Chondrocyte (in vitro differentiated cells): ENCODE measurements around the gene PJA2. TPM values are rescaled to one million over a fixed set of nuclear protein-coding genes. Genes with fewer than 3 reads are reported as not detected.
A peak's percentile ranks its signal among the peaks of the same experiment; 100 is the strongest.

Experiments used
- DNase-seq: peaks from one replicate; pipeline ENCODE4 v3.0.0; 2021; ENCODE audit warnings: mixed read lengths, low spot score
- H3K27ac Mint-ChIP-seq: one replicate; pipeline ENCODE4 v1.8.0; 2021; ENCODE audit warnings: mild to moderate bottlenecking, moderate library complexity, mixed read lengths; ENCODE audit not compliant: unreplicated experiment
- H3K27me3 Mint-ChIP-seq: 2 replicates; pipeline ENCODE4 v1.8.0; 2021; ENCODE audit warnings: low read depth, mixed read lengths
- H3K36me3 Mint-ChIP-seq: 2 replicates; pipeline ENCODE4 v1.8.0; 2021; ENCODE audit warnings: low read depth, mixed read lengths
- H3K4me1 Mint-ChIP-seq: 2 replicates; pipeline ENCODE4 v1.8.0; 2021; ENCODE audit warnings: low read depth, mild to moderate bottlenecking, mixed read lengths
- H3K4me3 Mint-ChIP-seq: one replicate; pipeline ENCODE4 v1.8.0; 2021; ENCODE audit warnings: mild to moderate bottlenecking, moderate library complexity, mixed read lengths; ENCODE audit not compliant: unreplicated experiment
- H3K9me3 Mint-ChIP-seq: 2 replicates; pipeline ENCODE4 v1.8.0; 2021; ENCODE audit warnings: low read depth, mixed read lengths
- CTCF ChIP-seq: fragments of 200-600 bp; sonication (generic); IDR thresholded peaks from 2 replicates; pipeline ENCODE4 v1.5.0; 2021; ENCODE audit warnings: antibody characterized with exemption, mild to moderate bottlenecking, moderate library complexity
- long read RNA-seq: library from polyadenylated mRNA; stranded (forward); transcript quantifications from one replicate; pipeline ENCODE4 v2.0.0, GENCODE V29; 2021
- total RNA-seq: library from RNA; stranded (reverse); gene quantifications from 3 replicates; pipeline ENCODE4 v1.2.1, GENCODE V29; 2021

PJA2 gene
- total RNA-seq, result 106 to 110 TPM (median 107 TPM) in 3 replicates
- long read RNA-seq, full-length matches to known transcripts, result 315 of 353 reads
- long read RNA-seq, partial matches to known transcripts, result 17 of 353 reads
- long read RNA-seq, other reads (novel, unspliced or antisense), result 21 of 353 reads

GRCh38 chr5:109409844-109410388, at the start of gene PJA2:
PJA2 (minus strand) TSS chr5:109409974; CDS start chr5:109383433, 26,541 bp downstream.
- peak; percentile 58 for TF ChIP-seq CTCF

GRCh38 chr5:109455598-109456096, 45.9 kb upstream of the PJA2 start:
- H3K9me3 Mint-ChIP-seq, result peaks cover 16% of the 10 kb centered on the region
- H3K4me3 Mint-ChIP-seq, result peak overlapping the region; percentile 15
- peaks cover 1% of the 10 kb centered on the region for H3K36me3 Mint-ChIP-seq
- peaks cover 33% of the 10 kb centered on the region for H3K4me1 Mint-ChIP-seq
- no peak for DNase-seq
- H3K27me3 Mint-ChIP-seq, result no peaks in the 10 kb centered on the region
- peak overlapping the region; percentile 93 for H3K27ac Mint-ChIP-seq
- TF ChIP-seq CTCF, result no peak

More at GRCh38 chr5:109409844-109410388, at the start of gene PJA2:
- H3K4me1 Mint-ChIP-seq, result peaks cover 57% of the 10 kb centered on the region
- no peaks in the 10 kb centered on the region for H3K27me3 Mint-ChIP-seq
- H3K9me3 Mint-ChIP-seq, result peaks cover 8% of the 10 kb centered on the region
- H3K4me3 Mint-ChIP-seq, result peak within 1 kb of the TSS; percentile 95
- peak; percentile 100 for DNase-seq
- H3K27ac Mint-ChIP-seq, result peak within 1 kb of the TSS; percentile 100
- peaks cover 3% of the 10 kb centered on the region for H3K36me3 Mint-ChIP-seq

GRCh38 chr5:109454731-109455505, 45.1 kb upstream of the PJA2 start:
- Mint-ChIP-seq H3K4me3 (peak overlapping the region; percentile 15), H3K9me3 (peaks cover 12% of the 10 kb centered on the region), H3K27ac (peak overlapping the region; percentile 93), H3K36me3 (peaks cover 1% of the 10 kb centered on the region), H3K27me3 (no peaks in the 10 kb centered on the region), H3K4me1 (peaks cover 33% of the 10 kb centered on the region)
- TF ChIP-seq CTCF, result no peak
- no peak for DNase-seq

- Mint-ChIP-seq H3K27ac (no peak overlapping the region), H3K36me3 (no peaks in the 10 kb centered on the region), H3K9me3 (peaks cover under 1% of the 10 kb centered on the region), H3K4me1 (peaks cover 33% of the 10 kb centered on the region), H3K4me3 (no peak overlapping the region), H3K27me3 (no peaks in the 10 kb centered on the region)
- DNase-seq, result no peak
- no peak for TF ChIP-seq CTCF
Measured at GRCh38 chr5:109453251-109453650, 43.5 kb upstream of the PJA2 start.

GRCh38 chr5:109452661-109453060, 42.9 kb upstream of the PJA2 start:
- no peak overlapping the region for H3K4me3 Mint-ChIP-seq

More at GRCh38 chr5:109452661-109453060, 42.9 kb upstream of the PJA2 start:
- Mint-ChIP-seq H3K4me1 (peaks cover 33% of the 10 kb centered on the region), H3K9me3 (no peaks in the 10 kb centered on the region), H3K27ac (no peak overlapping the region), H3K36me3 (no peaks in the 10 kb centered on the region), H3K27me3 (no peaks in the 10 kb centered on the region)
- DNase-seq, result no peak
- TF ChIP-seq CTCF, result no peak
